B cell (primary cell): ENCODE results near the gene CGRRF1. TPM values are rescaled to one million over a fixed set of nuclear protein-coding genes. Genes with fewer than 3 reads are reported as not detected.

Experiments
- ATAC-seq: fragments of 200-7000 bp; cut with Tn5 transposase; one replicate; pipeline ENCODE4 v1.10.0; 2021; ENCODE audit warnings: low read depth, mild to moderate bottlenecking, moderate number of reproducible peaks, moderate library complexity
- CTCF ChIA-PET: fragments of 350-600 bp; sonication (Branson Sonifier 250); formaldehyde crosslinking; loops from one replicate; lab custom pipeline; 2021; ENCODE audit warnings: antibody characterized with exemption, inconsistent platforms; lab: Charles Lee
- POLR2A ChIA-PET: fragments of 350-600 bp; sonication (Branson Sonifier 250); formaldehyde crosslinking; loops from one replicate; lab custom pipeline; 2021; ENCODE audit warnings: antibody characterized with exemption; lab: Charles Lee
- DNase-seq: peaks from one replicate; pipeline ENCODE4 v3.0.0; 2013
- H2AFZ ChIP-seq: 2 replicates; pipeline ENCODE4 v1.6.1; 2012; ENCODE audit warnings: mild to moderate bottlenecking, low read depth, low read length; ENCODE audit not compliant: insufficient read depth, poor library complexity, severe bottlenecking
- H3K27ac ChIP-seq, 2 donors: 1 replicate in 1 of 2; 2 replicates in 1 of 2; pipeline ENCODE4 v1.5.1; 2012 to 2013; ENCODE audit warnings: low read length in 2 of 2, mild to moderate bottlenecking in 2 of 2, moderate library complexity in 1 of 2
- H3K27me3 ChIP-seq, 4 experiments: fragments of 200-600 bp in 1 of 4; sonication (generic) in 1 of 4; replicated peaks in 1 of 4; 1 replicate in 2 of 4; 2 replicates in 2 of 4; pipeline versions ENCODE4 v1.6.1 to v1.7.0; 2013 to 2016; ENCODE audit warnings: low read length in 3 of 4, mild to moderate bottlenecking in 2 of 4, mixed read lengths in 1 of 4, moderate library complexity in 1 of 4; ENCODE audit not compliant: insufficient read depth in 4 of 4, control insufficient read depth in 3 of 4; ENCODE audit errors: control extremely low read depth in 1 of 4
- H3K36me3 ChIP-seq, 2 experiments: replicated peaks in 1 of 2; 1 replicate in 1 of 2; 2 replicates in 1 of 2; pipeline versions ENCODE4 v1.6.1 to v1.7.1; 2013; ENCODE audit warnings: low read length in 1 of 2; ENCODE audit not compliant: insufficient read depth in 2 of 2, control insufficient read depth in 1 of 2; ENCODE audit errors: control extremely low read depth in 1 of 2, extremely low read depth in 1 of 2
- H3K4me1 ChIP-seq, 2 donors: fragments of 200-600 bp in 1 of 2; sonication (generic) in 1 of 2; 1 replicate in 1 of 2; 2 replicates in 1 of 2; pipeline versions ENCODE4 v1.5.1 to v1.6.1; 2013 to 2017; ENCODE audit warnings: low read length in 2 of 2; ENCODE audit not compliant: control insufficient read depth in 2 of 2, insufficient read depth in 2 of 2
- H3K4me2 ChIP-seq: replicated peaks from 2 replicates; pipeline ENCODE3; 2012; ENCODE audit warnings: mild to moderate bottlenecking, low read depth, low read length; ENCODE audit not compliant: poor library complexity, severe bottlenecking
- H3K4me3 ChIP-seq, 5 experiments: fragments of 200-600 bp in 1 of 5; sonication (generic) in 1 of 5; 1 replicate in 3 of 5; 2 replicates in 2 of 5; pipeline versions ENCODE4 v1.5.1 to v1.7.0; 2011 to 2016; ENCODE audit warnings: low read length in 4 of 5, mild to moderate bottlenecking in 4 of 5, low read depth in 2 of 5, control low read depth in 1 of 5, moderate library complexity in 1 of 5; ENCODE audit not compliant: insufficient read depth in 1 of 5; ENCODE audit errors: control extremely low read depth in 1 of 5, extremely low read depth in 1 of 5
- H3K79me2 ChIP-seq: fragments of 200-600 bp; sonication (generic); one replicate; pipeline ENCODE4 v1.6.0; 2016; ENCODE audit warnings: low read length; ENCODE audit not compliant: control insufficient read depth, insufficient read depth
- H3K9ac ChIP-seq: fragments of 200-600 bp; sonication (generic); 2 replicates; pipeline ENCODE4 v1.6.1; 2017; ENCODE audit warnings: mild to moderate bottlenecking, low read length, moderate library complexity
- H3K9me3 ChIP-seq, 3 donors: one replicate each; pipeline versions ENCODE4 v1.6.1 to v1.7.1; 2013; ENCODE audit warnings: low read length in 2 of 3; ENCODE audit not compliant: control insufficient read depth in 2 of 3, insufficient read depth in 1 of 3; ENCODE audit errors: control extremely low read depth in 1 of 3
- H4K20me1 ChIP-seq: 2 replicates; pipeline ENCODE4 v1.6.0; 2012; ENCODE audit warnings: mild to moderate bottlenecking, low read length; ENCODE audit not compliant: insufficient read depth, control insufficient read depth, poor library complexity, severe bottlenecking
- H3K27ac Mint-ChIP-seq: one replicate; pipeline ENCODE4 v1.8.0; 2021; ENCODE audit warnings: mixed read lengths
- H3K27me3 Mint-ChIP-seq: one replicate; pipeline ENCODE4 v1.8.0; 2021; ENCODE audit warnings: mixed read lengths
- H3K4me1 Mint-ChIP-seq: one replicate; pipeline ENCODE4 v1.8.0; 2021; ENCODE audit warnings: mixed read lengths
- H3K4me3 Mint-ChIP-seq: one replicate; pipeline ENCODE4 v1.8.0; 2021; ENCODE audit warnings: mixed read lengths
- H3K9me3 Mint-ChIP-seq: one replicate; pipeline ENCODE4 v1.8.0; 2022; ENCODE audit warnings: mixed read lengths; ENCODE audit not compliant: insufficient read depth
- EZH2 ChIP-seq: IDR thresholded peaks from 2 replicates; pipeline ENCODE4 v1.6.1; 2012; ENCODE audit warnings: borderline replicate concordance, low read depth, mild to moderate bottlenecking, moderate library complexity, low read length; ENCODE audit not compliant: insufficient read depth, poor library complexity, severe bottlenecking
- WGBS: methylation state at CpG from one replicate; pipeline ENCODE4 v1.1.5; 2013; ENCODE audit warnings: missing lambda C conversion rate; ENCODE audit not compliant: insufficient coverage; 5-methylcytosine and 5-hydroxymethylcytosine counted together
- intact Hi-C: fragments of 100-400 bp; cut with micrococcal nuclease; formaldehyde crosslinking; loops from one replicate; pipeline ENCODE4 v1.10.0; 2022
- polyA minus RNA-seq: library from RNA; depleted of rRNA, polyadenylated mRNA; stranded (reverse); fragments of >200 nt; gene quantifications from 2 replicates; pipeline ENCODE4 v1.2.3, GENCODE V29; 2012
- polyA plus RNA-seq: library from polyadenylated mRNA; depleted of rRNA; stranded (reverse); fragments of >200 nt; gene quantifications from 2 replicates; pipeline ENCODE4 v1.2.3, GENCODE V29; 2012
- total RNA-seq, 2 donors: library from RNA; stranded (reverse); fragments of 120-200 nt in 1 of 2; gene quantifications; 1 replicate in 1 of 2; 2 replicates in 1 of 2; pipeline versions ENCODE4 v1.2.3 to v1.2.4, GENCODE V29; 2013 to 2022
- TF ChIP-seq, protein P1 (sequence below): fragments of 200-600 bp; IDR thresholded peaks from one replicate; pipeline ENCODE4 v1.8.0; 2022; ENCODE audit warnings: antibody characterized with exemption, mild to moderate bottlenecking

Gene CGRRF1, protein sequence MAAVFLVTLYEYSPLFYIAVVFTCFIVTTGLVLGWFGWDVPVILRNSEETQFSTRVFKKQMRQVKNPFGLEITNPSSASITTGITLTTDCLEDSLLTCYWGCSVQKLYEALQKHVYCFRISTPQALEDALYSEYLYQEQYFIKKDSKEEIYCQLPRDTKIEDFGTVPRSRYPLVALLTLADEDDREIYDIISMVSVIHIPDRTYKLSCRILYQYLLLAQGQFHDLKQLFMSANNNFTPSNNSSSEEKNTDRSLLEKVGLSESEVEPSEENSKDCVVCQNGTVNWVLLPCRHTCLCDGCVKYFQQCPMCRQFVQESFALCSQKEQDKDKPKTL
- total RNA-seq (15.8 and 17.9 TPM in 2 replicates), polyA plus RNA-seq (10.0 and 18.6 TPM in 2 replicates), polyA minus RNA-seq (6.4 and 8.1 TPM in 2 replicates)
- 19.2 TPM for total RNA-seq (2013)

GRCh38 chr14:54509546-54510501, at the start of gene CGRRF1:
TSS of gene CGRRF1 (plus strand) at chr14:54509906. CDS start at chr14:54509960, 54 bp downstream.
- Histone ChIP-seq H3K79me2 (peaks cover 43% of the 10 kb centered on the region), H3K4me3 (peak within 1 kb of the TSS; percentile 79 to 99 (median 96)), H2AFZ (peak within 1 kb of the TSS; percentile 95), H3K4me1 (peaks cover 21 to 25% of the 10 kb centered on the region in 2 donors), H3K27ac (peak within 1 kb of the TSS; percentile 81), H4K20me1 (peaks cover 5% of the 10 kb centered on the region), H3K9me3 (no peaks in the 10 kb centered on the region), H3K9ac (peak within 1 kb of the TSS; percentile 97), H3K4me2 (peak within 1 kb of the TSS; percentile 92), H3K36me3 (no peaks in the 10 kb centered on the region), H3K27me3 (no peaks in the 10 kb centered on the region)
- H3K27me3 Mint-ChIP-seq = no peaks in the 10 kb centered on the region
- CTCF ChIA-PET = interaction anchor here (0.5 to 3.8 kb wide), 11 partner anchors 21 to 273 kb away, joined by 3 to 38 read pairs (median 4); partner anchors contain the start of genes GMFB and SAMD4A
- WGBS = under 1% methylated on average over 65 of the region's 66 CpGs
- H3K4me3 Mint-ChIP-seq = peak within 1 kb of the TSS; percentile 98
- H3K9me3 Mint-ChIP-seq = no peaks in the 10 kb centered on the region
- POLR2A ChIA-PET = interaction anchor here (0.6 to 1.3 kb wide), 6 partner anchors 10 to 68 kb away, joined by 3 to 6 read pairs (median 3); partner anchors contain the start of gene GMFB
- intact Hi-C loops = loop anchor here (1.0 to 10.0 kb wide), 7 partner anchors 21 to 1609 kb away; partner anchors contain the start of genes CNIH1, GCH1 and PELI2
- DNase-seq = peak; percentile 98
- TF ChIP-seq, protein P1, sequence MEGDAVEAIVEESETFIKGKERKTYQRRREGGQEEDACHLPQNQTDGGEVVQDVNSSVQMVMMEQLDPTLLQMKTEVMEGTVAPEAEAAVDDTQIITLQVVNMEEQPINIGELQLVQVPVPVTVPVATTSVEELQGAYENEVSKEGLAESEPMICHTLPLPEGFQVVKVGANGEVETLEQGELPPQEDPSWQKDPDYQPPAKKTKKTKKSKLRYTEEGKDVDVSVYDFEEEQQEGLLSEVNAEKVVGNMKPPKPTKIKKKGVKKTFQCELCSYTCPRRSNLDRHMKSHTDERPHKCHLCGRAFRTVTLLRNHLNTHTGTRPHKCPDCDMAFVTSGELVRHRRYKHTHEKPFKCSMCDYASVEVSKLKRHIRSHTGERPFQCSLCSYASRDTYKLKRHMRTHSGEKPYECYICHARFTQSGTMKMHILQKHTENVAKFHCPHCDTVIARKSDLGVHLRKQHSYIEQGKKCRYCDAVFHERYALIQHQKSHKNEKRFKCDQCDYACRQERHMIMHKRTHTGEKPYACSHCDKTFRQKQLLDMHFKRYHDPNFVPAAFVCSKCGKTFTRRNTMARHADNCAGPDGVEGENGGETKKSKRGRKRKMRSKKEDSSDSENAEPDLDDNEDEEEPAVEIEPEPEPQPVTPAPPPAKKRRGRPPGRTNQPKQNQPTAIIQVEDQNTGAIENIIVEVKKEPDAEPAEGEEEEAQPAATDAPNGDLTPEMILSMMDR = peak; percentile 57
- TF ChIP-seq EZH2 = no peak
- peak; percentile 98 for ATAC-seq
- peaks cover 44% of the 10 kb centered on the region for H3K4me1 Mint-ChIP-seq
- H3K27ac Mint-ChIP-seq = peak within 1 kb of the TSS; percentile 94
